ENCODE results near the gene SATB1.

GRCh38 chr3:18398448-18398847, 26.7 kb downstream of the SATB1 start:
- TF ChIP-seq CTCF (IDR thresholded peaks at IDR 0.05) = no peak
- no peak for TF ChIP-seq POLR2A (IDR thresholded peaks at IDR 0.05)
- TF ChIP-seq POLR2AphosphoS5 (IDR thresholded peaks at IDR 0.05) = no peak
